IPS-NIHi11 (cell line): ENCODE data around the gene ADORA1.

Experiments
- DNase-seq: peaks from one replicate; pipeline ENCODE4 v3.0.0; 2012; ENCODE audit warnings: mixed read lengths, low spot score

ADORA1 gene

GRCh38 chr1:203093754-203094410 is 33.6 kb upstream of the ADORA1 start:
- DNase-seq, result no peak

- no peak for DNase-seq
These were observed 32.4 kb upstream of the ADORA1 start for GRCh38 chr1:203095061-203095690.

DNA sequence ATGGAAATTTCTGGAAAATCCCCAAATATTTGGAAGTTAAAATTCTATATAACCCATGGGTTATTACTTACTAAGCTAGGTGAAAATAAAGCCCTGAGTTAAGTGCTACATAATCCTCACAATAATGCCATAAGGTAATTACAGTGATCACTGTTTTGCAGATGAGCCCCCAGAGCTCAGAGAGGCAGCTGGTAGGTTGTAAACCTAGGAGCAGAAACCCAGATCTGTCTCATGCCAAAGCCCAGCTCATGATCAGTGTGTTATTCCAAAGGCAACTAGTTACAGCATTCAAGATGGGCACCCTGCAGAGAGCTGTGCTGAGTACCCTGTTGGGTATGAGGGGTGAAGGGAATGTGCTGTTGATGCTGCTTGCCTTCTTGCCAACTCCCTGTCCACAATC is 31.0 kb upstream of the ADORA1 start:
- DNase-seq, result no peak

- DNase-seq, result no peak
These were observed 30.5 kb upstream of the ADORA1 start for GRCh38 chr1:203097001-203097400.

DNA sequence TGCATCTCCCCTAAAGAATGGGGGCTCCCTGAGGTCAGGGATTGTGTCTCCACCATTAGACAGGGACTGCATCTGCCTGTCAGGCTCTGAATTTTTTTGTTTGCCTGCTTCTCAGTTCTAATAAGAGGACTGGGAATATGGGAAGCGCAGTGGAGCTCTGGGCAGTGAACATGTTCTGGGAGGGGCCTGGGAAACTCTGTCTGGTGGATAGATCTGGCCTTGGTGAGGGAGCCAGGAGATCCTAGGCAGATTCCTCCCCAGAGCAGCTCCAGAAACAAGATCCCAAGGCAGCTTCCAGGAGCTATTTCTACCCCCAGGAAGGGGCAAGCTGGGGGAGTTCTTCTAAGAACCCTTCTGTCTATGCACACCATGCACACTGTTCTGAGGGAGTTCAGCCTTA is 29.1 kb upstream of the ADORA1 start:
- no peak for DNase-seq

DNA sequence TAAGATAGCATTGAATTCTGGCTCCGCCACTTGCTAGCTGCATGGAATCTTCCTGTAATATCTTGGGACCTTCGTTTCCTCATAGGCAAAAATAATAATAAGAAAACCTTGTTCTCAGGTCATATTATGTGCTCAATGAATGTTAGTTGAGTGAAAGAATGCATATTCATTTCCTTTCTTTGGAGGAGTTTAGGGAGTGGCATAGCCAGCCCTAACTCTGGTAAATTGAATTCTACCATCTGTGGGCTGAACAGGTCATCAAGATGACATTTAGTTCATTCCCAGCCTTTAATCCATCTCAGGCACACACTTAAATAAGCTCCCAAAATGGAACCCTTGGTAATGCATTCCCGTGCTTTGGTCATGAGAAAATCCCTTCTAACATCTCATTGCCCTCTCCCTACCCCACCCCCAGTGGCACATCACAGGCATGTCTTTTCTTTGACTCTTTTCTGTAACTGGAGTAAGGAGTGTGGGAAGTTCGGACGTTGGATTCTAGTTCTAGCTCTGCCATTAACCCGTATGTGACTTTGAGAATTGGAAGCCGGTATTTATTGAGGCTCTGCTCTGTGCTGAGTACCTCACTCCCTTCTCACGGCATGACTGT is 28.5 kb upstream of the ADORA1 start:
- DNase-seq, result no peak

GRCh38 chr1:203099805-203100515 is 27.6 kb upstream of the ADORA1 start:
- DNase-seq, result no peak

GRCh38 chr1:203100516-203100869 is 27.0 kb upstream of the ADORA1 start:
- no peak for DNase-seq

GRCh38 chr1:203101813-203102634 is 25.5 kb upstream of the ADORA1 start:
- DNase-seq, result no peak

DNA sequence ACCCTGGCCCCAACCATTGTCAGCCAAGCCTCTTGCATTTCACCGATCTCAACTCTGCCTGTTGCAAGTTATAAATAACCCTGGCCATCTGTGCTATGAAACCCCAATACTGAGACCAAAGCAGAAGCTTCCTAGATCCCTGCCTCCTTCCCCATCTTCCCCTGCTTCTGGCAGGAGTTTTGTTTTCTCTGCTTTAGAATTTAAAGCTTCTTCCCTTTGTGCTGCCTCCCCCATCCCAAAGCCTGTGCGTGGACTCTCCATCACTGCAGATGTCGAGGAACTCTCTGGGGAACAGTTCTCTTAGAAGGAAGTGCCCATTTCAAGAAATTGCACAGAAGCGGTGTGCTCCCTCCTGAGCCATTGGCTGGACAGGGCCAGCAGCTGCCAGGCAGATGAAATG is 24.3 kb upstream of the ADORA1 start:
- DNase-seq, result no peak

DNA sequence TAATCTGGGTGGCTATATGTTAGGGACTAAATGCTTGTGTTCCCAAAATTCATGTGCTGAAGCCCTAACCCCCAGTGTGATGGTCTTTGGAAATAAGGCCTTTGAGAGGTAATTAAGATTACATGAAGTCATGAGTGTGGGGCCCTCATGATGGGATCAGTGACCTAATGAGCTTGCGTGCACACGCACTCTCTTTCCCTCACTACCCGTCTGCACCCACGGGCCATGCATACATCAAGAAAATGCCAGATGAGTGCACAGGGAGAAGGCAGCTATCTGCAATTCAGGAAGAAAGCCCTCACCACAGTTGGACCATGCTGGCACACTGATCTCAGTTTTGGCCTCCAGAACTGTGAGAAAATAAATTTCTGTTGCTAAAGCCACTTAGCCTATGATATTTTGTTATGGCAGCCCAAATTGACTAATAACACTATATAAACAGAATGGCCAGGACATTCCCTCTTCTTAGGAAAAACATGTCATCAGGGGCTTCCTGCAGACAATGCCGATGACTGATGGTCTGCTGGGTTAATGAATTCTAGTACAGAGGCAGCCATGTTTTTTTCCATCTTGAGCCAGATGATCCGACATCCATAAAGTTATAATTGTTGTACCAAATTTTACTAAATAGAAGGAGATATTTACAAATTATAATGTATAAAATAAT is 23.6 kb upstream of the ADORA1 start:
- DNase-seq, result no peak

- DNase-seq, result no peak
These were observed 22.6 kb upstream of the ADORA1 start for GRCh38 chr1:203104789-203105390.

DNA sequence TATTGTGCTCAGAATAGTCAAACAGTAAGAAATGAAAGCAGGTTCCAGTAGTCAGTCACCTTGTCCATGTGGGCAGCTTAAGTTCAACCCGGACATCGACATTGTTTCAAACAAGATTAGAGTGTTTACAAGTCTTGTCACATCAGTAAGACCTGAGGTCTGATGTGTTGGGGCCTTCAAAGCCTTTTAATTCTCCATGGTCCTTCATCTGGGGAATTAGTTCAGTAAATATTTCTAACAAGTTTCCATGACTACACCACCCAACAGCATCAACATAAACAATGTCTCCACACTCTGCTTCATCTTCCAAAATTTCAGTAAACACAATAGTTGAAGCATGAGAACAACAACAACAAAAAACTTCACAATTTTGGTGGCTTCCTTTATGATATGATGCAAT is 15.1 kb upstream of the ADORA1 start:
- no peak for DNase-seq

DNA sequence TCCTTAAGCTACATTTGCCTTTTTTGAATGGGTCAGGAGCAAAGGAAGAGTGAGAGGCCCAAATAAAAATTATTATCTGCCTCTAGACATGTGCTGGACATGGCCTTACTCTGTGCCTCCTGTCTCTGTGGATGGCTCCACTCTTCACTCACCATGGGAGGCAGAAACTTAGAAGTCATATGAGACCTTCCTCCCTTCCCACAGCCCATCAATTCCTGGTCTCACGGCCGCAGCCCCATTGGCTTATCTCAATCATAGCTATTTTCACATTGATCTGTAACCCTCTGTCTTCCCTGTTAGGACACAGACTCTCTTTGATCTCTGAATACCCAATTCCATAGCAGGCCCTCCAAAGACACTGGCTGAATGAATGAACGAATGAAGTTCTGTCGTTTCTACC is 14.2 kb upstream of the ADORA1 start:
- DNase-seq, result no peak

GRCh38 chr1:203114202-203114601 is 13.3 kb upstream of the ADORA1 start:
- no peak for DNase-seq

DNA sequence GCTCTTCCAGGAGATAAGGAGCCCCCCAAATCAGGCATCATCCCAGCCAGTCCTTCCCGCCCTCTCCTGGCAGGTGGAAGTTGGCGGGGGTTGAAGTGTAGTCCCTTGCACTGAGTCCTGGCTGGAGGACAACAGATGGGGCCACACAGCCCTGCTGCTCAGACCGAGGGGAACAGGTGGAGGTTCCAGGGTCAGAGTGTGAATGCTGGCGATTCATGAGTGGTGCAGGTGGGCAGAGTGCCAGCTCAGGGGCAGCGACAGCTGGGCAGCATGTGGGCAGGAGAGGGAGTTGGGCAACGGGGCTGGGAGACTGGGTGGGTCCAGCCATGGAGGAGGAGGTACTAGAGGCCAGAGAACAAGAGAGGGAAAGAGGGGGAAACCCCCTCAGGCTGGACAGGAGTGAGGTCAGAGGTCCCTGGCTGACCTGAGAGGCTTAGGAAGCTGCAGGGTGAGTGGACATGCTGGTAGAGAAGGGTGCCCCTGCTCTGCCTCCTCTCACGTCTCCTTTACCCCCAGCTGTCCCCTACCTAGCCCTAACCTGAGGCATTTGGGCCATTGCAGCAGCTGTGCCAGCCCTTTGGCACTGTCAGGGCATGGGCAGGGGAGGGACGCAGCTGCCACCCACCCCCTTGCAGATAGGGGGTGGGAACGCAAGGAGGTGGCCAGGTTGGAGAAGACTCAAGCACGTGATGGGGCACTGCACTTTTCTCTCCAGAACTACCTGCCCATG is 11.3 kb upstream of the ADORA1 start:
- DNase-seq, result no peak

DNA sequence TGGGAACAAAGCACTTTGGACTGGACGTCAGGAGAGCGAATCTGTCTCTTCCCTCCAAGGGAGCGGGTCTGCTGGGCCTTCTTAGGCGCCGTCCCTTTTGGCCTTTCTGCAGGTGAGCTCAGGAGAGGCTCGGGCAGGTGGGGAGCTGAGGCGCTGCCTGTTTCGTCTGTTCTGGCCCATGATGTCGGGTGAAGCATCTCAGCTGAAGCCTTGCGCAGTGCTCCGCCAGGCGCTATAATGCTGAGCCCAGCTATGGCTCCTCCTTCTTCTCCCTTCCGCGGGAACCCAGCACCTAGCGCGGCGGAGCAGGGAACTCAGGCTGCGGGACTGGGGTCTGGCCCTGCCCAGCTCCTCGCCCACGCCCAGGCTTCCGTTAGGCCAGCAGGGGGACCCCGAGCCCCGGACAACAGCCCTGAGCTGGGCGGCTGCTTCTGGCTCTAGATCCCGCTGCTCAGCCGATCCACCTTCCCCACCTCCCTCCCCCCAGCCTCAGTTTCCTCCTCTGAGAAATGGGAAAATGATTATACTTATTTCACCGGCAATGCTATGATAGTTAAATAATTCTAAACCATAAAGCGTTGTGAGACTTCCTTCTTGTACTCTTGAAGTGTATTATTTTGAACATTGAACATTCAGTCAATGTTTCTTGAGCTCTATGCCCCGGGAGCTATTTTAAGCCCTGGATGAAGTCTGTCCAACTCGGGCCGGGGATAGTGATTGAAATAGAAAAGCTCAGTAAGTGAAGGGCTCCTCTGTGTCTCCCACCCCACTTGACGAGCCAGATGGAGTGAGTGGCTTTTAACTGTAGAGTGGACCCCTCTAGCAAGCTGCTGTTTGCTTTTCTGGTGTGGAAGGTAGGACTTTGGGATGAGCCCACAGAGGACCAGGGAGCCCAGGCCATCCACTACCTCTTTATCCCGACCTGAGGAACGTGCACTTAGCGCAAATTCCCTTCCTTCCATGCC is 9.6 kb upstream of the ADORA1 start:
- DNase-seq, result peak; percentile 99

- DNase-seq, result no peak
These were observed 7.0 kb upstream of the ADORA1 start for GRCh38 chr1:203120325-203121153.
